Activated T-cell treated with anti-CD3 and anti-CD28 coated beads for 1 hour (primary cell): Measurements from ENCODE around the gene EIF4E2.
"Not testable (repeated sequence)": the region's sequence is repeated elsewhere in the genome, so short reads cannot be mapped to it uniquely, and the experiment has no call there.

ENCODE experiments used
- DNase-seq: peaks from one replicate; pipeline ENCODE4 v3.0.0-alpha.2; 2020; ENCODE audit warnings: low read depth

The EIF4E2 gene

DNA sequence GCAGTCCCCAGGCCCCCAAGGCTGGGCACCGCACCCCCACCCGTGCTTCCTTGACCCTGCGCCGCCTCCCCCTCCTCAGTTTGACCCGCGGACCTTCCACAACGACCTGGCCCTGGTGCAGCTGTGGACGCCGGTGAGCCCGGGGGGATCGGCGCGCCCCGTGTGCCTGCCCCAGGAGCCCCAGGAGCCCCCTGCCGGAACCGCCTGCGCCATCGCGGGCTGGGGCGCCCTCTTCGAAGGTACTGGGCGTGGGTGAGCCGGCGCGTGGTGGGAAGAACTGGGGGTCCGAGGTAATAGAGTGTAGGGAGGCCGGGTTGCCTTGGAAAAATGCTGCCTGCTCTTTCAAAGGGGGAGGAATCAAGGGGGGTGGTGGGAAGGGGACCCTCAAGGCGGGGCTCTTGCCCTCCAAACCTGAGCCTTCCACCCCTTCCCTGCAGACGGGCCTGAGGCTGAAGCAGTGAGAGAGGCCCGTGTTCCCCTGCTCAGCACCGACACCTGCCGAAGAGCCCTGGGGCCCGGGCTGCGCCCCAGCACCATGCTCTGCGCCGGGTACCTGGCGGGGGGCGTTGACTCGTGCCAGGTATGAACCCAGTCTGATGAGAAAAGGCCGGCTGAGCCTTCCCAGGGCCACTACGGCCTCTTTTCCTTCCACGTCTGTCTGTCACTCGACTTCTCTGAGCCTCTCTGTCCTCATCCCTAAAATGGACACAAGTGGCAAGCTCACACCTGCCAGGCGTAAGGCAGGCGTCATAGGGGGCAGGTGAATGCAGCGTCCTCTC is 27.7 kb upstream of the EIF4E2 start:
- DNase-seq, result no peak

DNA sequence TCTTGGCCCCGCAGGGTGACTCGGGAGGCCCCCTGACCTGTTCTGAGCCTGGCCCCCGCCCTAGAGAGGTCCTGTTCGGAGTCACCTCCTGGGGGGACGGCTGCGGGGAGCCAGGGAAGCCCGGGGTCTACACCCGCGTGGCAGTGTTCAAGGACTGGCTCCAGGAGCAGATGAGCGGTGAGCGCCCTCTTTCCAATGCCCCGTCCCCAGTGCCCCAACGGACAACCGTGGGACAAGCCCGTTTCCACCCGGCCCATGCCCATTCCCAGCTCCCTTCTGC is 27.1 kb upstream of the EIF4E2 start:
- DNase-seq, result no peak

DNA sequence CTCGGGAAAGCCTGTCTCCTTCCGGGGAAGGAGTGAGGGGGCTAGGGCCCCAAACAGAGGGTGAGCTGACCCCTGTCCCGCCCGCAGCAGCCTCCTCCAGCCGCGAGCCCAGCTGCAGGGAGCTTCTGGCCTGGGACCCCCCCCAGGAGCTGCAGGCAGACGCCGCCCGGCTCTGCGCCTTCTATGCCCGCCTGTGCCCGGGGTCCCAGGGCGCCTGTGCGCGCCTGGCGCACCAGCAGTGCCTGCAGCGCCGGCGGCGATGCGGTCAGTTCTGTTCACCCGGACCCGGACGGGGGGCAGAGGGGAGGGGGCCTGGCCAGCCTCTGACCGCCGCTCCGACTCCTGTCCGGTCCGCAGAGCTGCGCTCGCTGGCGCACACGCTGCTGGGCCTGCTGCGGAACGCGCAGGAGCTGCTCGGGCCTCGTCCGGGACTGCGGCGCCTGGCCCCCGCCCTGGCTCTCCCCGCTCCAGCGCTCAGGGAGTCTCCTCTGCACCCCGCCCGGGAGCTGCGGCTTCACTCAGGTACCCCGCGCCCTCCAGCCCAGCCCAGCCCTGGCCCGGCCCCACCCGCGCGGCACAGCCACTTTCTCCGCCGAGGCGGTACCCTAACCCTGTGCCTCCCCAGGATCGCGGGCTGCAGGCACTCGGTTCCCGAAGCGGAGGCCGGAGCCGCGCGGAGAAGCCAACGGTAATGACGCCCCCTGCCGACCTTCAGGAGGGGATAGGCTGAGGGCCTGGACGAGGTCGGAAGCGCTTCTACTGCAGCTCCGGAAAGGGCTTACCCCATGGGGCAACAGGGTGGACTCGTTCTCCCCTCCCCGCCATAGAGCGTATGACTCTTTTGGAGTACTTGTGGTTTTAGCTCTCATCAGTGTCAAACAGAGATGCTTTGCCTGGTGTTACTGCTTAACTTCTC is 26.5 kb upstream of the EIF4E2 start:
- no peak for DNase-seq

DNA sequence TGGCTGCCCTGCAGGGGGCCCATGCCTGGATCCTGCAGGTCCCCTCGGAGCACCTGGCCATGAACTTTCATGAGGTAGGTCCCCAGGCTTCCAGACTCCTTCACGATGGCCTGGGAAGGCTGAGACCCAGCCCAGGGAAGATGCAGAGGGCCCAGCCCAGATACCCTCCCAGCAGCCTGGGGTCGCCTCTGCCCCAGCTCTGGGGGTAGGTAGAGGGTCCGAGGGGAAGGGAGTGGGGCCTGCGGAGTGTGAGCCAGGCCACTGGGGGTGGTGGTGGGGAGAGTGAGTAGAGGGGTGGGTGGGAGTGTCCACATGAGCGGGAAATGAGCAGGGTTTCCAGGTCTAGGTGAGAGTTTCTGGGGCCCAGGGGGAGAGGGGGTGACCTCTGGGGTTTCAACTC is 25.7 kb upstream of the EIF4E2 start:
- DNase-seq, result no peak

DNA sequence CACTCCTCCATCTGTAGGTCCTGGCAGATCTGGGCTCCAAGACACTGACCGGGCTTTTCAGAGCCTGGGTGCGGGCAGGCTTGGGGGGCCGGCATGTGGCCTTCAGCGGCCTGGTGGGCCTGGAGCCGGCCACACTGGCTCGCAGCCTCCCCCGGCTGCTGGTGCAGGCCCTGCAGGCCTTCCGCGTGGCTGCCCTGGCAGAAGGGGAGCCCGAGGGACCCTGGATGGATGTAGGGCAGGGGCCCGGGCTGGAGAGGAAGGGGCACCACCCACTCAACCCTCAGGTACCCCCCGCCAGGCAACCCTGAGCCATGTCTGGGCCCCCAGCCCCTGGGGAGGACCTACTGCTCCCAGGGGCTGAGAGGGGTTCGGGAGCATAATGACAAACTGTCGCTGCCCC is 25.3 kb upstream of the EIF4E2 start:
- no peak for DNase-seq

DNA sequence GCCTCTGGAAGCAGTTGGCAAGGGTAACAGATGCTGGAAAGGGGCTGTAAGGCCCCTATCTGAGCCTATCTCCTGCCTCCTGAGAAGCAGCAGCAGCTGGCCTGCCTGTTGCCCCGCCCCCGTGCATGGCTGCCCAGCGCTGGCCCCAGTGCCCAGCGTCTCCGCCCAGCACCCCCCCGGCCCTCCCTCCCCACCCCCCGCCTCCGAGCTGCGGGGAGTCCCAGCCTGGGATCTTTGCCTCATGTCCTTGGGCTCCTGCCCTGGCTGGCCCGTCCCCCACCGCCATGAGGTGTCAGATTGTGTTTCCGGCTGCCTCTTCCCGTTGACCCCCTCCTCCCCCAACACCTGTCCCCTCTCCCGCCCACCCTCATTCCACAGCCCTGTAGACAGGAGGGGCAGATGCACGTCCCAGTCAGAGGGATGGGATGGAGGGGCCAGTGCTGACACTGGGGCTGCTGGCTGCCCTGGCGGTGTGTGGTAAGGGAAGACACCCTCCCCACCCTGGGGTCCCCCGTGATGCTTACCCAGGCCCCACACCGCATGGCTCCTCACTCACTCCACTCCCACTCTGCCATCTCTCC is 24.6 kb upstream of the EIF4E2 start, which contains the start of gene CHRND:
CHRND (plus strand) TSS at position 370 of the 581 bp plus-strand sequence; CDS start at position 426, 56 bp downstream.
- no peak for DNase-seq

DNA sequence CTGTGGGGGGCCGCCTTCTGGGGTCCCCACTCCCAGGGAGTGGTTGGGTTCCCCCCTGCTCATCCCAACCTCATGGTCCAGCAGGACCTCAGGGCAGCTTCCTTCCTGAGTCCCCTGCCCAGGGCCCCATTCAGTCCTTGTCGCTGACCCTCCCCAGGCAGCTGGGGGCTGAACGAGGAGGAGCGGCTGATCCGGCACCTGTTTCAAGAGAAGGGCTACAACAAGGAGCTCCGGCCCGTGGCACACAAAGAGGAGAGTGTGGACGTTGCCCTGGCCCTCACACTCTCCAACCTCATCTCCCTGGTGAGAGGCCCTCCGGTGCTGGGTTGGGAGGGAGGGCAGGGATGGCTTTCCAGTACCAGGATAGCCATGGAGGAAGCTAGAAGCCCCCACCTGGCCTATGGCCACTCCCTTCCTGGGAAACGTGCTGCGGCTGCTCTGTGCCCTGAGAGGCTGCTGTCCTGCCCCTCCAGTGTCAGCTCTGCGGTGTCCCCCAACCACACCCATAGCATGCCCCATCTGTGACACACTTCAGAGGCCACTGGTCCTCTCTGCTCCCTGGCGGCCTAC is 24.0 kb upstream of the EIF4E2 start:
- DNase-seq, result no peak

DNA sequence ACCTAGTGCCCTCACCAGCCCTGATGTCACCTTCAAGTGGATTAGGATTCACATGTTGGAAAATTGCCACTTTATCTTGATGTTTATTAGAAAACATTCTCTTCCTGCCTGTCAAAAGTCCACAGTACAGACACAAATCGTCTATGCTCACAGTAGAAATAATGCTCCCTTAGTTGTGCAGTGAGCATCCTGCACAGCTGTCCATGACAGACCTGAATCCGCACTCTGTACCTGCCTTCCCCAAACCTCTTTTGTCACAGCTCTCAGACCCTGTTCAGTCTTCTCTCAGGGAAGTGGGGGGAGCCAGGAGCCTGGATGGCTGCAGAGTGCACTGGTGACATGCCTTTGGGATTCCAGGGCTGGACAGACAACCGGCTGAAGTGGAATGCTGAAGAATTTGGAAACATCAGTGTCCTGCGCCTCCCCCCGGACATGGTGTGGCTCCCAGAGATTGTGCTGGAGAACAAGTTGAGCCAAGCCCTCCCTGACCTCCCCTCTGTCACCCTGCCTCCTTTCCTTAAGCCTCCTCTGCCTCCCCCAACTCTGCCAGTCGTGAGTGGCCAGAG is 22.5 kb upstream of the EIF4E2 start:
- DNase-seq, result no peak

DNA sequence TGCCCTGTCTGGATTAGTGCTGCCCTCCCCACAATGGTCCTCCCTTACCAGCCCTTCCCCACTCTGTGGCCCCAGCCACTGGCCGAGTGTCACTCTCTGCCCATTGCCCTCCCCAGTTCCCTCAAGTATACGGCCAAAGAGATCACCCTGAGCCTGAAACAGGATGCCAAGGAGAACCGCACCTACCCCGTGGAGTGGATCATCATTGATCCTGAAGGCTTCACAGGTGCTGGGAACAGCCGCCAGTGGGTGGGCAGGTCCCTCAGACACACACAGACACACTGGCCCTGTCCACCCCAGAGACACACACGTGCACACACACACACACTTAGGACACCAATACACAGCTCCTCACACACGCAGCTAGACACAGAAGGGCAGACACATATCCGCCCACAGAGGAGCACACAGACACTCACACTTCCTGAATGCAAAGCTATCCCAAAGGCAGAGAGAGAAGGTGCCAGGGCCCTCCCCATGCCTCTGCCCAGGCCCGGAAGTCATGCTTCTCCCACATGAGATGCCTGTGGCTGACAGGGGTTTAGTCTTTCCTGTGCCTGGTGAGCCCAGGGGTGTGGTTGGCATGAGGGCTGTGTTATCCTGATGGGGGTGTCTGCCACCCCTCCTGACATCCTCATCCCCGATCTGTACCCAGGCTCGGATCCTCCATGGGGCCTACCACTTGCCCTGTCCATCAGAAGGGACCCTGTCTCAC is 21.6 kb upstream of the EIF4E2 start:
- no peak for DNase-seq

DNA sequence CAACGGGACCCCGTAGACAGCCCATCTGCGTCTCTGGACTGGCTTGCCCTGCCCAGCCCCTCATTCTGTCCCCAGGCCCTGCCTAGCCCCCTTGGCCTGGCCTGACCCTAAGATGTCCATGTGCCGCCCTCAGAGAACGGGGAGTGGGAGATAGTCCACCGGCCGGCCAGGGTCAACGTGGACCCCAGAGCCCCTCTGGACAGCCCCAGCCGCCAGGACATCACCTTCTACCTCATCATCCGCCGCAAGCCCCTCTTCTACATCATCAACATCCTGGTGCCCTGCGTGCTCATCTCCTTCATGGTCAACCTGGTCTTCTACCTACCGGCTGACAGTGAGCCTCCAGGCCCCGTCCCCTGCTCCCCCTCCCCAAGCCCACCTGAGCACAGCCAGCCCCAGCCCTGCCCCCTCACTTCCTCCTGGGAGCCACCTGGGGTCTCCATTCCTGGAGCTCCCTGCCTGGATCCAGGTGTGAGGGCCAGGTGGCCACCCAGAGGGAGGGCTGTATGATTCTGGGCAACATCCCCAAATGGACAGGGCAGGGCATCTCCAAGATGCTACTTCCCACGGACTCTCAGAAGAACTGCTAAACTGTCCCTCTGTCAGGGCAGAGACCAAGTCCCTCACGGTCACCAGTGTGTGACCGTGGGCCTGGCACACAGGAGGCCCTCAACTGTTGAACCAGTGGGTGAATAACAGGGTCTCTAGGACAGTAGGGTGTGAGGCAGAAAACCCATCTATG is 20.5 kb upstream of the EIF4E2 start:
- no peak for DNase-seq

DNA sequence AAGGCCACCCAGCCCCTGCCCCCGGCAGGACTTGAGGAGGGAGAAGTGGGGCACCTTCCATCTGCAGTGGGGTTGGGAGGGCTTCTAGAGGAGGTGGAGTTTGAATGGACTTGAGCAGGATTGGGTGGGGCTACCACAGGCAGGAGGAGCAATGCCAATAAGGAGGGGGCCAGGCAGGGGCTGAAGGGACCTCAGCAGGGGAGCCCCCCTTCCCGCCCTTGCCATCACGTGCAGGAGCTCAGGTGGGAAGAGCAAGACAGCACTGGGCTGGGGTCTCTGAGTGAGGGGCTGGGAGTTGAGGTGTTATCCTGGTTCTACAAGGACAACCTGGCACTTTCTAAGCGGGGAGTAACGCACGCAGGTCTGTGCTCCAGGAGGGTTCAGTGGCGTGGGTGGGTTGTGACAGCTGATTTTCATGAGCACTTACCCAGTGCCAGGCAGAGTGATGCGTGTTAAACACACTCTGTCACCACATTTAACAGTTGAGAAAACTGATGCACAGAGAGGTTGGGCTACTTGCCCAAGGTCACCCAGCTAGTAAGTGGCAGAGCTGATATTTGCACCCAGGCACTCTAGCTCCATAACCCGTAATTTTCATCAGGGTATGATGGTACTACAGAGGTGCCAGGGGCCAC is 19.7 kb upstream of the EIF4E2 start:
- DNase-seq, result no peak

DNA sequence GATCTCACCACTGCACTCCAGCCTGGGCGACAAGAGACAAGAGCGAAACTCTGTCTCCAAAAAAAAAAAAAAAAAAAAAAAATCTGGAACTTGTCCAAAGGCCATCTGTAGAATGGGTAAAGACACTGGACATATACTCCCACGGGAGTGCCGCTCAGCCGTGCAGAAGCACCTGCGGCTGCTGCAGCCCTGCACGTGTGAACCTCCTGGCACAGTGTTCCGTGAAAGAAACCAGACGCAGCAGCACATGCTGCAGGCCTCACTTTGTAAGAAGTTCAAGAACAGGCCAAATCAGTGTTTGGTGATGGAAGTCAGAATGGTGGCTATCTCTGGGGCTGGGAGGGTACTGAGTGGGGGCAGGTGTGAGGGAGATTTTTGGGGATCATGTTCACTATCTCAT is 18.1 kb upstream of the EIF4E2 start:
- DNase-seq, result no peak

DNA sequence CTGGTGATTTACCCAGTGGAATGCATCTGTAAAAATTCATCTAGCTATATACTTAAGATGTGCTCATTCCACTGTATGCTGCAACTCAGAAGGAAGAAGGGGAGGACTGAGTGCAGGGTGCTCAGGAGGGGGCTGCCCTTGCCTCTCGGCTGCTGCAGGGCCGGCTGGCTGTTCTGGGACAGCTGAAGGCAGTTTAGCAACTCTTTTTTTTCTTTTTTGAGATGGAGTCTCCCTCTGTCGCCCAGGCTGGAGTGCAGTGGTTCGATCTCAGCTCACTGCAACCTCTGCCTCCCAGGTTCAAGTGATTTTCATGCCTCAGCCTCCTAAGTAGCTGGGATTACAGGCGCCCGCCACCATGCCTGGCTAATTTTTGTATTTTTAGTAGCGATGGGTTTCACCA is 17.7 kb upstream of the EIF4E2 start:
- not testable (repeated sequence) for DNase-seq

DNA sequence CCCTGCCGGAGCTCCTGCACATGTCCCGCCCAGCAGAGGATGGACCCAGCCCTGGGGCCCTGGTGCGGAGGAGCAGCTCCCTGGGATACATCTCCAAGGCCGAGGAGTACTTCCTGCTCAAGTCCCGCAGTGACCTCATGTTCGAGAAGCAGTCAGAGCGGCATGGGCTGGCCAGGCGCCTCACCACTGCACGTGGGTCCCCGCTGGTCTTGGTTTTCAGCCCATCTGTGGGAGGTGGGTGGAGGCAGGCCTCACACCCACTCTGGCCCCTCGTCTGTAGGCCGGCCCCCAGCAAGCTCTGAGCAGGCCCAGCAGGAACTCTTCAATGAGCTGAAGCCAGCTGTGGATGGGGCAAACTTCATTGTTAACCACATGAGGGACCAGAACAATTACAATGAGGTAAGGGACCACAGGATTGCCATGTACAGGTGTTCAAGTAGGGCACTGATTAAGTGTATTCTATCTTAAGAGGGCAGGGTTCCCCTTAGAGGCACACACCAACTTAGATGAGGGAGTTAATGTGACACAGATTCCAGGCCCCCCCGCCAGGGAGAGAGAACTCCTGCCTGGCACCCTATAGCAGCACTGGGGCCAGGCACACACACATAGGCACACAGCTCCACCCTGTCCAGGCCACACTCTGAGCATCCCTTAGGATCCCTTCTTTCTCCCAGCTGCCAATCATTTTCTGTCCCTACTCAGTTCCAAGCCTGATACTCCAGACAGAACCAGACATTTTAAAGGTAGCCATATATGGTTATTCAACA is 16.4 kb upstream of the EIF4E2 start:
- DNase-seq, result no peak

DNA sequence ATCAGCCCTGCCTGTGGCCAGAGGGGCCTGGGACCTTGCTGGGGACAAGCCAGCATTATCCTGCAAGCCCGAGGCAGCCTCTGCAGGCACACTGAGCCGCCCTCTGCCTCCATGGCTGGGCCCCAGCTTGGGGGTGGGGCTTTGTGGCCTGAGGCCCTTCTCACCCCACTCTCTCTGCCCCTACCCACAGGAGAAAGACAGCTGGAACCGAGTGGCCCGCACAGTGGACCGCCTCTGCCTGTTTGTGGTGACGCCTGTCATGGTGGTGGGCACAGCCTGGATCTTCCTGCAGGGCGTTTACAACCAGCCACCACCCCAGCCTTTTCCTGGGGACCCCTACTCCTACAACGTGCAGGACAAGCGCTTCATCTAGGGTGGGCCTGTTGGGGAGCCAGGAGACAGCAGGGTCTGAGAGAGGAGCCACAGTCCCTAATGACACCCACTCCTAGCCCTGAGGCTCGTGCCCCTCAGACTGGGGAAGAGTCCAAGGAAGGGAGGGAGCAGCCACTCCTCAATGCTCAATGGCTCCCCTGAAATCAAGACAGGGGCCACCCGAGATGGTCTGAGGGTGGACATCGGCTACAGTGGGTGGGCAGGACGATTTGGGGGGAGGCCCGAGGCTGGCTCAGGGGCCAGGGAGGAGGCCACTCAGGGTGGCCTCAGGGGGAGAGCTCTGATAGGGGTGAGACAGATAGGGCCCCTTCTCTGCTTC is 15.4 kb upstream of the EIF4E2 start:
- DNase-seq, result no peak

DNA sequence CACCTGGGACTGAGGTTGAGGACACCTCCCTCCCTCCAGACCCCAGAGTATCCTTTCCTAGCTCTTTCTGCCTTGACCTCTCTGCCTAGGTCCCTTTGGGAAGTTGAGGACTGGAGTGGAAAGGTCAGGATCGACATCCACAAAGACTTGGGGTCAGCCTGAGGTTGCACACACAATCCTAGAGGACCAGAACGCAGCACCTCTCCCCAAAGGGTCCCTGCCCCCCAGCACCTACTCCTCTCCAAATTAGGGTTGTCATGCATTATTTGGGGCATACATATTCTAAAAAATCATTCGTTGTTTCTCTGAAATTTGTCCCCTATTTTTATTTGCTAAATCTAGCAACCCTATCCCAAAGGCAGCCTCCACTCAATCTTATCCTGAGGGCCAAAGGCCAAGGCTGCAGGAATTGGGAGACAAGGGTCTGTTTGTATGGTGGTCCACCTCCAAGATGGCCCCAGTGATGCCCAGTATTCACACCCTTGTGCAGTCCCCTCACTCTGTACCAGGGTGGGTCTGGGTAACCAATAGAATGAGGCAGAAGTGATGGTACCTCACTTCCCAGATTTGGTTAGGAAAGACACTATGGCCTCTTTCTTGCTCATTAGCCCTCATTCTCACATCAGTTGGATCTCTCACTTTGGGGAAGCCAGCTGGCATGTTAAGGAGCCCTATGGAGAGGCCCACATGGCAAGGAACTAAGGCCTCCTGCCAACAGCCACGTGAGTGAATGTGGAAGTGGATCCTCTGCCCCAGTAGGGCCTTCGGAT is 14.5 kb upstream of the EIF4E2 start:
- no peak for DNase-seq

DNA sequence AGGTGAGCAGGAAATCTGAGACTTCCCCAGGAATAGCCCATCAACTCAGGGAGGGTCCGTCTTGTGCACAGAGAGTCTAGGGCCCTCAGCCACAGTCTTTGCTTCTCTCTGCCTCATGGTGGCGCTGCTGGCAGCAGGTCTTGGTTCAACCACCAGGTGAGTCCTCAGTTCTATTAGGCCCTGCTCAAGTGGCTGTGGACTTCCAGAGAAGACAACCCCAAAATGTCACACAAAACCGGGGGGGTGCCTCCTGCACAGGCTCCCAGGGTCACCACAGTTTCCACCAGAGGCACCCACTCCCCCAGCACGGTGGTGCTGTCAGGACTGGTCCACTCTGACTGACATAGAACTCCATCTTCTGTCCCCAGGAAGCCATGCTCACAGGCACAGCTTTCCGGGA is 13.4 kb upstream of the EIF4E2 start:
- no peak for DNase-seq

DNA sequence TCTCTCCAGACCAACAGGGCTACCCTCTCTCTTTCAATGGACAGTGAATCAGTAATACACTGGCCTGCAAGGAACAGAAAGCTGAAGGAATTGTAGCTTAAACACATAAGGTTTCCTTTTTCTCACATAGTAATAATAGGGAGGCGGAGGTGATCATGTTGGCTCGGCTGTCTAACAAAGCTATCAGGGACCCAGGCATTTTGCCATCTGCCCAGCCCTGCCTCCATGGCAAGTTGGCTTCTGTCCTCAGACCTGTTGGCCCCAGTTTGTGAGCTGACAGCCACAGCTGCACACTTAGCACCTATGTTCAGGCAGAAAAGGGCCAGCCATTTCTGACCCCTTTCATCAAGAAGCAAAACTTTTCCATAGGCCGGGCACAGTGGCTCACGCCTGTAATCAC is 13.0 kb upstream of the EIF4E2 start:
- DNase-seq, result no peak
